22Rv1 (cell line): ENCODE data around the gene LAPTM5.

Experiments
- ZFX ChIP-seq: fragments of 450-650 bp; IDR thresholded peaks from 2 replicates; pipeline ENCODE4 v1.6.1; 2017; ENCODE audit warnings: antibody characterized with exemption, borderline replicate concordance
- TF ChIP-seq, protein P1 (sequence below): fragments of 450-650 bp; IDR thresholded peaks from 2 replicates; pipeline ENCODE4 v1.5.1; 2017; ENCODE audit warnings: mild to moderate bottlenecking

DNA sequence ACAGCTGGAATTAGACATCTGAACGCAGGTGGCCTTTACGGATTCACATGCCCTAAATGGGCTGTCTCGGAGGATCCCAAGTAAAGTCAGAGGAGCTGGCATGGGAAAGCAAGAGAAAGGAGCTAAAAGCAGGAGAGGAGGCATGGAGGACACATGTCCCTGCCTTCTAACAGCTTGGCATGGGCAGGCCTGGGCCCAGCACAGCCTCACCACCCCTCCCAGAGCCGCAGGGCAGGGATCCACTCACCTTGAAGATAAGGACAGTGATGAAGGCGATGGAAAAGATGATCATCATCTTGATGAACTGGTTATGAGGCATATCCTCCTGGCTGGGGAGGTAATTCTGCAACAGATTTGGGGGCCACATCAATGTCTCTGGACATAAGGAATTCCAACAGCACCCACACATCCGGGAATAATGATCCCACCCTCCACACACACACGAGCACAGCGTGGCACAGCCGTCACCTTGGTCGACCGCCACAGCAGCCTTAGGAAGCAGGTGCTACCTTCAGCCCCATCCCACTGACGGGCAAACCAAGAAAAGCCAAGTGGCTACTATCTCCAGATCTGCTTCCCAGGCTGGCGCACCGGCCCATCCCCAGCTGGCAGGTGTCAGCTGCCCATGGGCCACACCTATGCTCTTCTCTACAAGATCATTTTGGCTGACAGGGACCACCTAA, 20.1 kb downstream of the LAPTM5 start:
- TF ChIP-seq, protein P1, sequence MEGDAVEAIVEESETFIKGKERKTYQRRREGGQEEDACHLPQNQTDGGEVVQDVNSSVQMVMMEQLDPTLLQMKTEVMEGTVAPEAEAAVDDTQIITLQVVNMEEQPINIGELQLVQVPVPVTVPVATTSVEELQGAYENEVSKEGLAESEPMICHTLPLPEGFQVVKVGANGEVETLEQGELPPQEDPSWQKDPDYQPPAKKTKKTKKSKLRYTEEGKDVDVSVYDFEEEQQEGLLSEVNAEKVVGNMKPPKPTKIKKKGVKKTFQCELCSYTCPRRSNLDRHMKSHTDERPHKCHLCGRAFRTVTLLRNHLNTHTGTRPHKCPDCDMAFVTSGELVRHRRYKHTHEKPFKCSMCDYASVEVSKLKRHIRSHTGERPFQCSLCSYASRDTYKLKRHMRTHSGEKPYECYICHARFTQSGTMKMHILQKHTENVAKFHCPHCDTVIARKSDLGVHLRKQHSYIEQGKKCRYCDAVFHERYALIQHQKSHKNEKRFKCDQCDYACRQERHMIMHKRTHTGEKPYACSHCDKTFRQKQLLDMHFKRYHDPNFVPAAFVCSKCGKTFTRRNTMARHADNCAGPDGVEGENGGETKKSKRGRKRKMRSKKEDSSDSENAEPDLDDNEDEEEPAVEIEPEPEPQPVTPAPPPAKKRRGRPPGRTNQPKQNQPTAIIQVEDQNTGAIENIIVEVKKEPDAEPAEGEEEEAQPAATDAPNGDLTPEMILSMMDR = no peak
- TF ChIP-seq ZFX = no peak
